ENCODE results near the gene LPP. TPM values are rescaled to one million over a fixed set of nuclear protein-coding genes. Genes with fewer than 3 reads are reported as not detected.
A peak's percentile ranks its signal among the peaks of the same experiment; 100 is the strongest.

Gene LPP
- total and polyA plus RNA-seq, 5 donors = 14.5 to 205 (median 159) TPM

DNA sequence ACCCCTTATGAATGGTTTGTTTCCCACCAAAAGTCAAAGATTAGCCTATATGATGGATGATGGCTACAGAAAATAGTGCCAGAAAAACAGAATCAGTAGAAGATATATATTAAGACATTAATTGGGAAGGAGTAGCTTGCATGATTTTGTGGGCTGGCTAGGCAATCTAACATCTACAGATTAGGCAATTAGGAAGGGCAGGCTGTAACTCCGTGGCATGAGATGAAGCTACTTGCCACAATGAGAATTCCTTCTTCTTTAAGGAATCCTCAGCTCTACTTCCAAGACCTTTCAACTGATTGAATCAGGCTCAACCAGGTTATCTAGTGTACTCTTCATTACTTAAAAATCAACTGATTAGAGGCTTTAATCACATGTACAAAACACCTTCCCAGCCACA, 426.7 kb downstream of the LPP start:
- Histone ChIP-seq H3K4me3 (ENCODE audit: low read length) (no peak overlapping the region), H3K4me1 (ENCODE audit: control insufficient read depth, insufficient read depth, low read length) (peaks cover 2% of the 10 kb centered on the region), H3K27me3 (ENCODE audit: control insufficient read depth, insufficient read depth) (no peaks in the 10 kb centered on the region), H3K9me3 (ENCODE audit: control insufficient read depth, low read length) (no peaks in the 10 kb centered on the region), H3K27ac (ENCODE audit: low read length) (no peak overlapping the region)
- DNase-seq = no peak
- 82% methylated on average over 1 of the region's 1 CpG for WGBS
- intact Hi-C loops (cut with DNase I) = no loop called here
- ATAC-seq = no peak

GRCh38 chr3:188581365-188581764, 427.4 kb downstream of the LPP start:
- intact Hi-C loops (cut with DNase I) = no loop called here
- 97% methylated on average over 4 of the region's 4 CpGs for WGBS
- H3K4me3 ChIP-seq (ENCODE audit: low read length) = no peak overlapping the region
- no peaks in the 10 kb centered on the region for H3K9me3 ChIP-seq (ENCODE audit: control insufficient read depth, low read length)
- DNase-seq (no peak), ATAC-seq (no peak)
- peaks cover 2% of the 10 kb centered on the region for H3K4me1 ChIP-seq (ENCODE audit: control insufficient read depth, insufficient read depth, low read length)
- no peaks in the 10 kb centered on the region for H3K27me3 ChIP-seq (ENCODE audit: control insufficient read depth, insufficient read depth)
- H3K27ac ChIP-seq (ENCODE audit: low read length) = no peak overlapping the region

- Histone ChIP-seq H3K27me3 (ENCODE audit: control insufficient read depth, insufficient read depth) (no peaks in the 10 kb centered on the region), H3K27ac (ENCODE audit: low read length) (no peak overlapping the region), H3K9me3 (ENCODE audit: control insufficient read depth, low read length) (no peaks in the 10 kb centered on the region), H3K4me3 (ENCODE audit: low read length) (no peak overlapping the region), H3K4me1 (ENCODE audit: control insufficient read depth, insufficient read depth, low read length) (peaks cover 2% of the 10 kb centered on the region)
- DNase-seq = no peak
- 64% methylated on average over 4 of the region's 4 CpGs for WGBS
- intact Hi-C loops (cut with DNase I) = no loop called here
- no peak for ATAC-seq
These were observed 427.8 kb downstream of the LPP start for GRCh38 chr3:188581792-188582191.

- H3K27ac ChIP-seq (ENCODE audit: low read length) = no peak overlapping the region
These were observed 429.6 kb downstream of the LPP start for GRCh38 chr3:188583341-188584161.

GRCh38 chr3:188584162-188584529, 430.2 kb downstream of the LPP start:
- Histone ChIP-seq H3K9me3 (ENCODE audit: control insufficient read depth, low read length) (no peaks in the 10 kb centered on the region), H3K27me3 (ENCODE audit: control insufficient read depth, insufficient read depth) (no peaks in the 10 kb centered on the region), H3K4me1 (ENCODE audit: control insufficient read depth, insufficient read depth, low read length) (no peaks in the 10 kb centered on the region), H3K4me3 (ENCODE audit: low read length) (no peak overlapping the region), H3K27ac (ENCODE audit: low read length) (no peak overlapping the region)
- 50% methylated on average over 4 of the region's 4 CpGs for WGBS
- DNase-seq (no peak), ATAC-seq (peak; percentile 62 to 74)
- intact Hi-C loops (cut with DNase I) = no loop called here

More at GRCh38 chr3:188583341-188584161, 429.6 kb downstream of the LPP start:
- Histone ChIP-seq H3K4me3 (ENCODE audit: low read length) (no peak overlapping the region), H3K27me3 (ENCODE audit: control insufficient read depth, insufficient read depth) (no peaks in the 10 kb centered on the region), H3K4me1 (ENCODE audit: control insufficient read depth, insufficient read depth, low read length) (peaks cover 1% of the 10 kb centered on the region), H3K9me3 (ENCODE audit: control insufficient read depth, low read length) (no peaks in the 10 kb centered on the region)
- no peak for ATAC-seq
- DNase-seq = no peak
- intact Hi-C loops (cut with DNase I) = no loop called here
- WGBS = 72% methylated on average over 9 of the region's 9 CpGs

DNA sequence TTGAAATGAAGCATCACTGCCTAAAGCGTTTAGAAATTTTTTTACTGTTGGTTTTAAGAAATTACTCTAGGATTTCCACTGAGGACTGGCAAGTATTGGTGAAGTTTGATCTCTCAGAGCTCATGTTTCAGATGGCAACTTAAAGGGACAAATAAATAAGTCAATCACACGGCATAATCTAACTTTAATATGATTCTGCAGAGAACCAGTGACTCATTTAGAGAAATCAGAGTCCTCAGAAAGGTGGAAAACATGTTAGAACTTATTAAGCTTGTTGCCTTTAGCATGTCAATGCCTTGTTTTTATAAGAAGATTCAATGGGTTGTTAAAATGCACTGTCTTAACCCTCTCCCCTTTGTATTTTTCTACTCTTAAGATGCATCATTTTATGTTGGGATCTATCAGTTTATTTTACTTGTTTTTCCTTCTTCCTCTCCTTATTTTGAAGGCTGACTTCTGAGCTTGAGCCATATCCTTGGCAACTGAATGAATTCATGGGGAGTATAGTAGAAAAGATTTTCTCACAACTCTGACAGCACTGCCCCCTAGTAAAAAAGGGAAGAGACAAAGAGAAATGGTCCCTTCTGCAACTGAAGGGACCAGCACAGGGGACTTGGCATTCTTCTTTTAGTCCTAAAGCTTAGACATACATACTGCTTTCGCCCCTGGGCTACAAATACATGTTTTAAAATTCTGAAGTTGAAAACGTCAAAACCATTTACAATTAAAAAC, 431.2 kb downstream of the LPP start:
- no peak for DNase-seq
- Histone ChIP-seq H3K9me3 (ENCODE audit: control insufficient read depth, low read length) (no peaks in the 10 kb centered on the region), H3K4me3 (ENCODE audit: low read length) (no peak overlapping the region), H3K27ac (ENCODE audit: low read length) (no peak overlapping the region), H3K4me1 (ENCODE audit: control insufficient read depth, insufficient read depth, low read length) (no peaks in the 10 kb centered on the region), H3K27me3 (ENCODE audit: control insufficient read depth, insufficient read depth) (no peaks in the 10 kb centered on the region)
- no peak for ATAC-seq
- WGBS = 77% methylated on average over 4 of the region's 4 CpGs
- intact Hi-C loops (cut with DNase I) = no loop called here

- 91% methylated on average over 2 of the region's 2 CpGs for WGBS
- ATAC-seq (no peak), DNase-seq (no peak)
- peaks cover 2% of the 10 kb centered on the region for H3K4me1 ChIP-seq (ENCODE audit: control insufficient read depth, insufficient read depth, low read length)
- H3K27me3 ChIP-seq (ENCODE audit: control insufficient read depth, insufficient read depth) = no peaks in the 10 kb centered on the region
- intact Hi-C loops (cut with DNase I) = no loop called here
- no peak overlapping the region for H3K4me3 ChIP-seq (ENCODE audit: low read length)
- H3K27ac ChIP-seq (ENCODE audit: low read length) = no peak overlapping the region
- no peaks in the 10 kb centered on the region for H3K9me3 ChIP-seq (ENCODE audit: control insufficient read depth, low read length)
These were observed 435.1 kb downstream of the LPP start for GRCh38 chr3:188589071-188589470.

GRCh38 chr3:188589771-188590170, 435.8 kb downstream of the LPP start:
- H3K9me3 ChIP-seq (ENCODE audit: control insufficient read depth, low read length) = no peaks in the 10 kb centered on the region
- H3K27ac ChIP-seq (ENCODE audit: low read length) = no peak overlapping the region
- H3K27me3 ChIP-seq (ENCODE audit: control insufficient read depth, insufficient read depth) = no peaks in the 10 kb centered on the region
- WGBS = 86% methylated on average over 2 of the region's 2 CpGs
- H3K4me3 ChIP-seq (ENCODE audit: low read length) = no peak overlapping the region
- peaks cover 2% of the 10 kb centered on the region for H3K4me1 ChIP-seq (ENCODE audit: control insufficient read depth, insufficient read depth, low read length)
- ATAC-seq (no peak), DNase-seq (no peak)
- intact Hi-C loops (cut with DNase I) = loop anchor here in 1 of 4 donors (10.0 kb wide), 2 partner anchors 355 to 845 kb away; partner anchors contain the start of gene BCL6

- DNase-seq (no peak), ATAC-seq (no peak)
- Histone ChIP-seq H3K4me3 (ENCODE audit: low read length) (no peak overlapping the region), H3K27ac (ENCODE audit: low read length) (no peak overlapping the region), H3K4me1 (ENCODE audit: control insufficient read depth, insufficient read depth, low read length) (peaks cover 2% of the 10 kb centered on the region), H3K9me3 (ENCODE audit: control insufficient read depth, low read length) (no peaks in the 10 kb centered on the region), H3K27me3 (ENCODE audit: control insufficient read depth, insufficient read depth) (no peaks in the 10 kb centered on the region)
- intact Hi-C loops (cut with DNase I) = loop anchor here in 1 of 4 donors (10.0 kb wide), 2 partner anchors 354 to 846 kb away; partner anchors contain the start of gene BCL6
These were observed 436.6 kb downstream of the LPP start for GRCh38 chr3:188590557-188590956.

DNA sequence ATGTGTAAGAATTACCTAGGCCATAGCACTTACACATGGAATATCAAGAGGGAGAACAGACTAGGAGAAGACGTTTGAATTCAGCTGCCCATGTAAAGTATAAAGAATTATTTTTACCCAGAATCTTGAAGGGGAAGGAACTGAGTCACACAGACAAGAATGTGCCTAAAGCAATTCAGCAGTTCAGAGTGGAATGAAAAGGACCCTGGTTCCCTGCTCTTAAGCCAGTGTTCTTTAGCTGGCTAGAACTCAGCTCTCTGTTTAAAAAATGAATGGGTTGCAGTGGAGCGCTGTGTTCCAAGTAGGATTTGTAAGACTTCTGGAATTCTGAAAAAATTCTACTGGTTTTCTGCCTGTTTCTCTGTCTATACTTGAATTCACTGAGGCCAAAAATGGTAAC, 440.2 kb downstream of the LPP start:
- no peaks in the 10 kb centered on the region for H3K27me3 ChIP-seq (ENCODE audit: control insufficient read depth, insufficient read depth)
- DNase-seq (no peak), ATAC-seq (peak; percentile 85 to 90)
- H3K27ac ChIP-seq (ENCODE audit: low read length) = no peak overlapping the region
- no peak overlapping the region for H3K4me3 ChIP-seq (ENCODE audit: low read length)
- H3K9me3 ChIP-seq (ENCODE audit: control insufficient read depth, low read length) = no peaks in the 10 kb centered on the region
- intact Hi-C loops (cut with DNase I) = loop anchor here in 1 of 4 donors (10.0 kb wide), 2 partner anchors 351 to 849 kb away; partner anchors contain the start of gene BCL6
- WGBS = 57% methylated on average over 2 of the region's 2 CpGs
- H3K4me1 ChIP-seq (ENCODE audit: control insufficient read depth, insufficient read depth, low read length) = peaks cover 2% of the 10 kb centered on the region

DNA sequence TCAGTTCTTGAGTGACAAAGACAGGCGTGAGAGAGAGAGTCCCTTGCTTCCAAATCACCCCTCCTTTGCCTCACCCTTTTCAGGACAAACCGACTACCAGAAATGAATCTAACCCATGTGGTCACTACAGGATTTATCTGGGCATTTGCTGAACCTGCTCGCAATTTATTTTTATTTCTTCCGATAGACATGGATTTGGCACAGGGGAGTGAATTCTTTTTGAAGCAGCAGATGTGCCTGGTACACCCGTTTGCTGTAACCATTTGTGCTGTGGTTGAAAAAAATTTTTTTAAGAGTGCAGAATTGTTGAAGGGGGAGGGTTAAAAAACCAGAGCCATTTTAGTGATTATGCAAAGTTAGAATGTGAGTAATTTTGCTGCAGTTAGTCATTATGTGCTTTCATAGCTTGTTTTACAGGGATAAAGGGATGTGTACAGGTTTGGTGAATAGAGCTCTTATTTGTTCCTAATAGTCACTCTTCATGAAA, 442.0 kb downstream of the LPP start:
- 64% methylated on average over 5 of the region's 5 CpGs for WGBS
- no peak for ATAC-seq
- Histone ChIP-seq H3K27me3 (ENCODE audit: control insufficient read depth, insufficient read depth) (no peaks in the 10 kb centered on the region), H3K4me1 (ENCODE audit: control insufficient read depth, insufficient read depth, low read length) (no peaks in the 10 kb centered on the region), H3K9me3 (ENCODE audit: control insufficient read depth, low read length) (no peaks in the 10 kb centered on the region), H3K27ac (ENCODE audit: low read length) (peak overlapping the region; percentile 58), H3K4me3 (ENCODE audit: low read length) (no peak overlapping the region)
- intact Hi-C loops (cut with DNase I) = loop anchor here in 1 of 4 donors (10.0 kb wide), 2 partner anchors 349 to 851 kb away; partner anchors contain the start of gene BCL6
- DNase-seq = no peak
